Endothelial cell of umbilical vein (primary cell): Measurements from ENCODE around the gene CCPG1. TPM values are rescaled to one million over a fixed set of nuclear protein-coding genes. Genes with fewer than 3 reads are reported as not detected.

ENCODE experiments used
- Bru-seq: library from RNA; stranded (reverse); fragments of 400-500 nt; gene quantifications from one replicate; lab custom pipeline; 2021; lab: Mats Ljungman, UMichigan
- BruChase-seq, 2 experiments: library from RNA; stranded (reverse); fragments of 400-500 nt; gene quantifications; one replicate each; lab custom pipeline; 2021; lab: Mats Ljungman, UMichigan
- BruUV-seq: library from RNA; stranded (reverse); fragments of 400-500 nt; replicated peaks from 2 replicates; lab custom pipeline; 2021; lab: Mats Ljungman, UMichigan
- CTCF ChIA-PET: fragments of 300-600, 350-600 bp; sonication (Branson Sonifier 250); formaldehyde crosslinking; loops from one replicate; lab custom pipeline; 2021; ENCODE audit warnings: antibody characterized with exemption, inconsistent platforms; lab: Charles Lee
- POLR2A ChIA-PET: fragments of 300-600, 350-600 bp; sonication (Branson Sonifier 250); formaldehyde crosslinking; loops from one replicate; lab custom pipeline; 2021; ENCODE audit warnings: antibody characterized with exemption, inconsistent platforms; lab: Charles Lee
- DNase-seq: peaks from one replicate; pipeline ENCODE4 v3.0.0-alpha.2; 2011; ENCODE audit warnings: low read depth, low spot score
- FAIRE-seq: peaks from 2 replicates; lab custom pipeline; 2011; peaks lifted over from hg19 to GRCh38; lab: Jason Lieb, UNC
- H2AFZ ChIP-seq: 2 replicates; pipeline ENCODE4 v1.6.0; 2012; ENCODE audit warnings: low read depth, low read length, control low read depth, inconsistent platforms
- H3K27ac ChIP-seq: 2 replicates; pipeline ENCODE4 v1.5.1; 2011; ENCODE audit warnings: low read depth, mild to moderate bottlenecking, control low read depth, low read length, moderate library complexity; ENCODE audit not compliant: insufficient read depth
- H3K27me3 ChIP-seq, 2 experiments: 2 replicates each; pipeline versions ENCODE4 v1.6.0 to v1.6.1; 2011; ENCODE audit warnings: low read length in 2 of 2, mixed read lengths in 1 of 2; ENCODE audit not compliant: control insufficient read depth in 2 of 2, insufficient read depth in 2 of 2
- H3K36me3 ChIP-seq, 2 experiments: 2 replicates in 1 of 2; 3 replicates in 1 of 2; pipeline ENCODE4 v1.5.1; 2011; ENCODE audit warnings: low read length in 2 of 2, mild to moderate bottlenecking in 1 of 2, moderate library complexity in 1 of 2; ENCODE audit not compliant: control insufficient read depth in 2 of 2, insufficient read depth in 2 of 2; ENCODE audit errors: extremely low read depth in 1 of 2
- H3K4me1 ChIP-seq: 3 replicates; pipeline ENCODE4 v1.5.1; 2011; ENCODE audit warnings: mild to moderate bottlenecking, low read length; ENCODE audit not compliant: control insufficient read depth, insufficient read depth; ENCODE audit errors: extremely low read depth
- H3K4me2 ChIP-seq: 2 replicates; pipeline ENCODE4 v1.6.1; 2011; ENCODE audit warnings: low read length, control low read depth, mixed read lengths; ENCODE audit not compliant: insufficient read depth
- H3K4me3 ChIP-seq, 3 experiments: fragments of 200-600 bp in 1 of 3; sonication (generic), shearing (Covaris generic) in 1 of 3; replicated peaks in 1 of 3; 2 replicates each; pipeline ENCODE4 v1.5.1; 2011 to 2016; ENCODE audit warnings: control low read depth in 3 of 3, low read length in 3 of 3, mild to moderate bottlenecking in 2 of 3, inconsistent platforms in 1 of 3, low read depth in 1 of 3, moderate library complexity in 1 of 3; ENCODE audit not compliant: insufficient read depth in 1 of 3
- H3K79me2 ChIP-seq: 2 replicates; pipeline ENCODE4 v1.6.0; 2012; ENCODE audit warnings: low read length, inconsistent platforms; ENCODE audit not compliant: control insufficient read depth, insufficient read depth
- H3K9ac ChIP-seq: replicated peaks from 2 replicates; pipeline ENCODE3; 2011; ENCODE audit warnings: low read length, control low read depth; ENCODE audit not compliant: insufficient read depth; ENCODE audit errors: extremely low read depth
- H3K9me1 ChIP-seq: replicated peaks from 3 replicates; pipeline ENCODE4 v1.6.0; 2011; ENCODE audit warnings: mild to moderate bottlenecking, low read length; ENCODE audit not compliant: control insufficient read depth, insufficient read depth; ENCODE audit errors: extremely low read depth
- H3K9me3 ChIP-seq: replicated peaks from 2 replicates; pipeline ENCODE4 v1.5.1; 2012; ENCODE audit warnings: low read length, inconsistent platforms; ENCODE audit not compliant: control insufficient read depth, insufficient read depth
- H4K20me1 ChIP-seq: replicated peaks from 2 replicates; pipeline ENCODE3; 2011; ENCODE audit warnings: mild to moderate bottlenecking, low read length; ENCODE audit not compliant: control insufficient read depth, insufficient read depth; ENCODE audit errors: extremely low read depth
- EZH2 ChIP-seq: IDR thresholded peaks from 2 replicates; pipeline ENCODE4 v1.6.1; 2012; ENCODE audit warnings: borderline replicate concordance, low read depth, mild to moderate bottlenecking, moderate library complexity, low read length, inconsistent platforms; ENCODE audit not compliant: severe bottlenecking
- FOS ChIP-seq: IDR thresholded peaks from 2 replicates; pipeline ENCODE4 v1.6.1; 2011; ENCODE audit warnings: mild to moderate bottlenecking, low read length, moderate library complexity, borderline replicate concordance; ENCODE audit not compliant: insufficient read depth
- GATA2 ChIP-seq: IDR thresholded peaks from 2 replicates; pipeline ENCODE4 v1.7.0; 2011; ENCODE audit warnings: low read depth, mild to moderate bottlenecking, moderate library complexity, mixed read lengths, low read length; ENCODE audit not compliant: insufficient read length, insufficient read depth
- JUN ChIP-seq: IDR thresholded peaks from 2 replicates; pipeline ENCODE4 v1.6.1; 2011; ENCODE audit warnings: borderline replicate concordance, low read depth; ENCODE audit not compliant: insufficient read length, insufficient read depth
- MYC ChIP-seq: IDR thresholded peaks from one replicate; pipeline ENCODE4 v1.6.1; 2011; ENCODE audit warnings: mild to moderate bottlenecking, low read depth, low read length
- POLR2A ChIP-seq: IDR thresholded peaks from 2 replicates; pipeline ENCODE4 v1.6.1; 2012; ENCODE audit warnings: low read depth, mild to moderate bottlenecking, control low read depth, low read length
- POLR2AphosphoS5 ChIP-seq: IDR thresholded peaks from 2 replicates; pipeline ENCODE4 v1.6.1; 2012; ENCODE audit warnings: low read depth, mild to moderate bottlenecking, control low read depth, low read length, moderate library complexity; ENCODE audit not compliant: insufficient read depth
- dilution Hi-C: fragments of 300-500 bp; cut with MboI; formaldehyde crosslinking; loops from one replicate; pipeline ENCODE4 v1.15.0; 2019; ENCODE audit warnings: low sequenced_read_pairs; ENCODE audit not compliant: extremely low pct_ligation_motif_present
- intact Hi-C: fragments of 100-400 bp; cut with micrococcal nuclease; formaldehyde crosslinking; loops from one replicate; pipeline ENCODE4 v1.10.0; 2022
- long read RNA-seq: library from polyadenylated mRNA; stranded (forward); transcript quantifications from one replicate; pipeline ENCODE4 v2.0.0, GENCODE V29; 2021
- polyA minus RNA-seq, 3 experiments: library from RNA; depleted of rRNA, polyadenylated mRNA; stranded (reverse); fragments of >200 nt; gene quantifications; 1 replicate in 1 of 3; 2 replicates in 2 of 3; pipeline ENCODE4 v1.2.3, GENCODE V29; 2011
- polyA plus RNA-seq, 4 experiments: library from polyadenylated mRNA; depleted of rRNA in 3 of 4; stranded (reverse) in 3 of 4; unstranded in 1 of 4; fragments of >200 nt; gene quantifications; 2 replicates each; pipeline versions ENCODE4 v1.2.1 to v1.2.3, GENCODE V29; 2011 to 2012; ENCODE audit warnings: missing spikeins in 1 of 4
- total RNA-seq: library from RNA; stranded (reverse); gene quantifications from 2 replicates; pipeline ENCODE4 v1.2.3, GENCODE V29; 2021
- TF ChIP-seq, protein P1 (sequence below), 2 donors: IDR thresholded peaks; 1 replicate in 1 of 2; 2 replicates in 1 of 2; pipeline ENCODE4 v1.5.1; 2011; ENCODE audit warnings: low read length in 2 of 2, mild to moderate bottlenecking in 2 of 2, moderate library complexity in 2 of 2, control low read depth in 1 of 2, inconsistent platforms in 1 of 2, low read depth in 1 of 2; ENCODE audit not compliant: insufficient read depth in 1 of 2; ENCODE audit errors: extremely low read depth in 1 of 2
- TF ChIP-seq, protein P2 (sequence below): IDR thresholded peaks from 2 replicates; pipeline ENCODE4 v1.6.1; 2011; ENCODE audit not compliant: insufficient read depth, insufficient read length

CCPG1 gene, protein sequence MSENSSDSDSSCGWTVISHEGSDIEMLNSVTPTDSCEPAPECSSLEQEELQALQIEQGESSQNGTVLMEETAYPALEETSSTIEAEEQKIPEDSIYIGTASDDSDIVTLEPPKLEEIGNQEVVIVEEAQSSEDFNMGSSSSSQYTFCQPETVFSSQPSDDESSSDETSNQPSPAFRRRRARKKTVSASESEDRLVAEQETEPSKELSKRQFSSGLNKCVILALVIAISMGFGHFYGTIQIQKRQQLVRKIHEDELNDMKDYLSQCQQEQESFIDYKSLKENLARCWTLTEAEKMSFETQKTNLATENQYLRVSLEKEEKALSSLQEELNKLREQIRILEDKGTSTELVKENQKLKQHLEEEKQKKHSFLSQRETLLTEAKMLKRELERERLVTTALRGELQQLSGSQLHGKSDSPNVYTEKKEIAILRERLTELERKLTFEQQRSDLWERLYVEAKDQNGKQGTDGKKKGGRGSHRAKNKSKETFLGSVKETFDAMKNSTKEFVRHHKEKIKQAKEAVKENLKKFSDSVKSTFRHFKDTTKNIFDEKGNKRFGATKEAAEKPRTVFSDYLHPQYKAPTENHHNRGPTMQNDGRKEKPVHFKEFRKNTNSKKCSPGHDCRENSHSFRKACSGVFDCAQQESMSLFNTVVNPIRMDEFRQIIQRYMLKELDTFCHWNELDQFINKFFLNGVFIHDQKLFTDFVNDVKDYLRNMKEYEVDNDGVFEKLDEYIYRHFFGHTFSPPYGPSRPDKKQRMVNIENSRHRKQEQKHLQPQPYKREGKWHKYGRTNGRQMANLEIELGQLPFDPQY
- total RNA-seq: 58.5 and 59.5 TPM in 2 replicates
- 12.9 and 19.1 TPM in 2 replicates for polyA plus RNA-seq
- polyA plus RNA-seq (2011; cell fraction: cytosol; rRNA removed): 20.8 and 21.1 TPM in 2 replicates
- polyA plus RNA-seq (2011; cell fraction: nucleus; rRNA removed): 24.8 and 31.1 TPM in 2 replicates
- polyA plus RNA-seq (2012): 29.6 and 39.1 TPM in 2 replicates
- polyA minus RNA-seq: 31.3 and 35.5 TPM in 2 replicates
- 28.3 TPM for polyA minus RNA-seq (2011; cell fraction: cytosol; rRNA and poly(A)+ RNA removed)
- 18.8 and 25.9 TPM in 2 replicates for polyA minus RNA-seq (2011; cell fraction: nucleus; rRNA and poly(A)+ RNA removed)
- Bru-seq, nascent RNA: percentile 80 among the genes with signal in this experiment
- percentile 97 among the genes with signal in this experiment for BruChase-seq, experiment 1, labeled RNA remaining after a 6-hour chase
- BruChase-seq, experiment 2, labeled RNA remaining after a 2-hour chase: percentile 88 among the genes with signal in this experiment
- long read RNA-seq, full-length matches to known transcripts: 88 of 102 reads
- long read RNA-seq, partial matches to known transcripts: 1 of 102 reads
- long read RNA-seq, other reads (novel, unspliced or antisense): 13 of 102 reads

DNA sequence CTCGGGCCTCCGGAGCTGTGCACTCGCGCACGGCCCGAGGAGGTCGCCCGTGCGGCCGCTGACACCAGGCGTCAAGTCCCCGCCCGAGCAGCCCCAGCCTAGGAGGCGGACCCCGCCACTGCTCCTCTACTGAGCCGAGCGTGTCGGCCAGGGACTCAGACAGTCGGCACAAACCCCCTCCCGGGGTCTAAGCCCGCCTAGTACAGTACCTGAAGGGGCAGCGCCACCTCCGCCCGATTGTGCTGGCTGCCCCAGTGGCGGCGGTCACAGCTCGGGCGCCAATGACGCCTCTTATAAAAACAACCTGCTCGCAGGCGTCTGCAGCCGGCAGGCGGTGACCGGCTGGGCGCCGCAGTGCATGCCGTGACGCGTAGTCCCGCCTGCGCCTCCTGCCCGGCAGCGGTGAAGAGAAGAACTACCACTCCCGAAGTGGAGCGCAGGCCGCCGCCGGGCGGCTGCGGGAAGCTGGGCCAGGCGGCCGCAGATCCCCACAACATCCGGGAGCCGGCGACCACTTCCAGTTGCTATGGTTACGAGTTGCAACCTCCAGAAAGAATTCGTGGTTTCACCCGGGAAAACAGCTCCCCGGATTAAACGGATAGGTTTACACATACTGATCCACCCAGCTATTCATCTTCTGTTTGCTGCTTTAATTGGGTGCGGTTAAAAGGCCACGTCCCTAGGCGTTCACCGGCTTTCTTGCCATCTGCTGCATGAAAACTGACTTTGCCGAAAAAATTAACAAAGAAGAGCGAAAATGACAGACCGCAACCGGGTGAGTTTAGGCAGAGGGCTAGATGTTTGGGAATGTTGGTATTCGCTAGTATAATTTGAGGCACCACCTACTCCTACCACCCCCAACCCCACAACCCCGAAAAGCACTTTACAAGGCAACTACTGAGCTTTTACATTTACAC is at the start of gene CCPG1, which contains the start of gene PIERCE2:
Gene CCPG1, minus strand, starts transcription at position 348 of the 917 bp plus-strand sequence. CDS start 18,935 bp downstream, outside the sequence.
Gene PIERCE2, plus strand, starts transcription at position 484 of the 917 bp plus-strand sequence. Its CDS starts 274 bp downstream, at position 758.
- ChIA-PET CTCF (interaction anchor here (0.6 to 2.4 kb wide), 22 partner anchors 9 to 240 kb away, joined by 3 to 22 read pairs (median 4); partner anchors contain the start of genes PIGB, PIGBOS1 and RSL24D1), POLR2A (interaction anchor here (0.9 to 1.4 kb wide), 2 partner anchors 35 to 89 kb away, joined by 3 to 4 read pairs; partner anchors contain the start of genes PIGB and PIGBOS1)
- dilution Hi-C loops: no loop called here
- Histone ChIP-seq H3K9ac (peak within 1 kb of the TSS; percentile 94), H3K9me3 (no peaks in the 10 kb centered on the region), H2AFZ (peak within 1 kb of the TSS; percentile 100), H4K20me1 (no peaks in the 10 kb centered on the region), H3K9me1 (no peaks in the 10 kb centered on the region), H3K4me2 (peak within 1 kb of the TSS; percentile 98), H3K27ac (peak within 1 kb of the TSS; percentile 93), H3K4me1 (peaks cover 20% of the 10 kb centered on the region), H3K4me3 (peak within 1 kb of the TSS; percentile 81 to 97 (median 96)), H3K27me3 (no peaks in the 10 kb centered on the region), H3K79me2 (peaks cover 4% of the 10 kb centered on the region), H3K36me3 (no peaks in the 10 kb centered on the region)
- intact Hi-C loops: loop anchor here (1.0 to 2.0 kb wide), 5 partner anchors 27 to 211 kb away; partner anchors contain the start of genes PIGB and PIGBOS1
- FAIRE-seq (peak; percentile 77), DNase-seq (peak; percentile 96)
- TF ChIP-seq GATA2: no peak
- TF ChIP-seq, protein P1, sequence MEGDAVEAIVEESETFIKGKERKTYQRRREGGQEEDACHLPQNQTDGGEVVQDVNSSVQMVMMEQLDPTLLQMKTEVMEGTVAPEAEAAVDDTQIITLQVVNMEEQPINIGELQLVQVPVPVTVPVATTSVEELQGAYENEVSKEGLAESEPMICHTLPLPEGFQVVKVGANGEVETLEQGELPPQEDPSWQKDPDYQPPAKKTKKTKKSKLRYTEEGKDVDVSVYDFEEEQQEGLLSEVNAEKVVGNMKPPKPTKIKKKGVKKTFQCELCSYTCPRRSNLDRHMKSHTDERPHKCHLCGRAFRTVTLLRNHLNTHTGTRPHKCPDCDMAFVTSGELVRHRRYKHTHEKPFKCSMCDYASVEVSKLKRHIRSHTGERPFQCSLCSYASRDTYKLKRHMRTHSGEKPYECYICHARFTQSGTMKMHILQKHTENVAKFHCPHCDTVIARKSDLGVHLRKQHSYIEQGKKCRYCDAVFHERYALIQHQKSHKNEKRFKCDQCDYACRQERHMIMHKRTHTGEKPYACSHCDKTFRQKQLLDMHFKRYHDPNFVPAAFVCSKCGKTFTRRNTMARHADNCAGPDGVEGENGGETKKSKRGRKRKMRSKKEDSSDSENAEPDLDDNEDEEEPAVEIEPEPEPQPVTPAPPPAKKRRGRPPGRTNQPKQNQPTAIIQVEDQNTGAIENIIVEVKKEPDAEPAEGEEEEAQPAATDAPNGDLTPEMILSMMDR (IDR thresholded peaks at IDR 0.05; ENCODE audit: extremely low read depth in 1 of 2, insufficient read depth in 1 of 2, low read depth in 1 of 2, low read length in 2 of 2): peak; percentile 56 to 79
- peak; percentile 17 for TF ChIP-seq FOS
- no peak for TF ChIP-seq JUN
- no peak for TF ChIP-seq MYC
- TF ChIP-seq, protein P2, sequence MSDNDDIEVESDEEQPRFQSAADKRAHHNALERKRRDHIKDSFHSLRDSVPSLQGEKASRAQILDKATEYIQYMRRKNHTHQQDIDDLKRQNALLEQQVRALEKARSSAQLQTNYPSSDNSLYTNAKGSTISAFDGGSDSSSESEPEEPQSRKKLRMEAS: peak; percentile 27
- TF ChIP-seq POLR2AphosphoS5: peak; percentile 72
- TF ChIP-seq EZH2: no peak
- TF ChIP-seq POLR2A: peak; percentile 67
- BruUV-seq: no TSS peak
